Activated effector memory CD4-positive, alpha-beta T cell treated with Interleukin-2 at 50 U/mL for 16 hours (primary cell): Measurements from ENCODE around the gene CACNA1G.

Experiments used
- DNase-seq: peaks from one replicate; pipeline ENCODE4 v3.0.0-alpha.2; 2020

CACNA1G gene

GRCh38 chr17:50590946-50591737, 30.6 kb downstream of the CACNA1G start:
- DNase-seq = no peak

DNA sequence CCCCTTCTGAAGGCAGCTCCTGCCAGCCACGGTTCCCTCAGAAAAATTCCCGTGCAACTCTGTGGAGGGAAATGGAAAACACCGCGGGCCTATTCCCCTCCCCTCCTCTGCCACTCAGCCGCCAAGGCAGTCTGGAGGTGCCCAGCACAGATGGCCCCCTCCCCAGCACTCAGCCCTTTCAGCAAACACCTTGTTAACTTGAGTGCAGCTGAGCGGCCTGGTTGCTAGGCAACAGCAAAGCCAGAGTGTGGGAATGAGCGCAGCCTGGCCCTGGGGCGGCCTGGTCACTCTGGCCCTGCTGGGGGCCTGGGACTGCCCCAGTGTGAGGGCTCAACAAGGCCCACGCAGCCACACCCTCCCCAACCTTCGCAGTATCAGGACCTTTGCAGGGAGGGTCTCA, 32.8 kb downstream of the CACNA1G start:
- DNase-seq = no peak

DNA sequence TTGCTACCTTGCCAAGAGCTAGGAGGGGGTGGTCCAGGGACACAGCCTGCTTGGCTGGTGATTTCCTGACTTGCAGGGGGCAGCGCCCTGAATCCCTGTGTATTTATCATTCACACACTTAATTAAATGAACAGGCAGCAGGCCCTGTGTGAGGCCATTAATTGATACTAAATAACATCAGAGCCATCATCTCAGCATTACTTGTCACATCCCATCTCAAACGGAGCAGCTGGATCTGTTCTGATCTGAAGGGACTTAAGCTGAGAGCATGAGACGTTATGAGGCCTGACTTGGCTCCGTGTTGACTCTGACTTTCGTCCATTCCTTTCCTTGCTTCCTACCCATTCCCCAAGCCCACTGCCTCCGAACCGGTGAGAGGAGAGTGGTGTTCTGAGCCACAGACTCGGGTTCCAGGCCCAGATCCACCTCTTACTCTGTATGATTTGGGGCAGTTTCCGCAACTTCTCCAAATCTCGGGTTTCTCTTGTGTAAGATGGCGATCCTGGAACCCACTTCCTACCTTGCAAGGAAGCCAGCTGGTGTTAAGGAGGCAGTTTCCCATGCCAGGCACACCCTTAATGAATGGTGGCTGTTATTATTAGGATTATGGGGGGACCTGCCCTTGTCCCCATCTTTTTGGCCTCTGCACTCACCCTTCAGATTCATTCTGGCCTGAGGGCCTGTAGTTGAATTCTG, 33.8 kb downstream of the CACNA1G start:
- DNase-seq = no peak

- DNase-seq = no peak
Observed at GRCh38 chr17:50594892-50595291, 34.4 kb downstream of the CACNA1G start.

GRCh38 chr17:50596191-50597037, 35.9 kb downstream of the CACNA1G start:
- DNase-seq = no peak

DNA sequence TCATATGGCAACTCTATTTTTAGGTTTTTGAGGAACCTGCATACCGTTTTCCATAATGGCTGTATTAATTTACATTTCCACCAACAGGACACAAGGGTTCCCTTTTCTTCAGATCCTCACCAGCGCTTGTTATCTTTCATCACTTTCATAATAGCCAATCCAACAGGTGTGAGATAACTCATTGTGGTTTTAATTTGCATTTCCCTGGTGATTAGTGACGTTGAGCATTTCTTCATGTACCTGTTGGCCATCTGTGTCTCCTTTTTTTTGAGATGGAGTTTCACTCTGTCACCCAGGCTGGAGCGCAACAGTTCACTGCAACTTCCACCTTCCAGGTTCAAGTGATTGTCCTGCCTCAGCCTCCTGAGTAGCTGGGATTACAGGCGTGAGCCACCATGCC, 38.0 kb downstream of the CACNA1G start:
- no peak for DNase-seq

DNA sequence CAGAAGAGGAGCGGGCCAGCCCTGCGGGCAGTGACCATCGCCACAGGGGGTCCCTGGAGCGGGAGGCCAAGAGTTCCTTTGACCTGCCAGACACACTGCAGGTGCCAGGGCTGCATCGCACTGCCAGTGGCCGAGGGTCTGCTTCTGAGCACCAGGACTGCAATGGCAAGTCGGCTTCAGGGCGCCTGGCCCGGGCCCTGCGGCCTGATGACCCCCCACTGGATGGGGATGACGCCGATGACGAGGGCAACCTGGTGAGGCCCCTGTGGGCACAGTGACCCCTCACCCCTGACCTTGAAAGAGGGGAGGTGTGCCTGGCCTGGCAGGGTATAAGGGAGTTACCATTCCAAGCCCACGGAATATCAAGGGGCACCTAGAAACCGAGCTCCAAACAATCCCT, 39.1 kb downstream of the CACNA1G start:
- DNase-seq = no peak

- DNase-seq = no peak
Observed at GRCh38 chr17:50601823-50602375, 41.4 kb downstream of the CACNA1G start.

DNA sequence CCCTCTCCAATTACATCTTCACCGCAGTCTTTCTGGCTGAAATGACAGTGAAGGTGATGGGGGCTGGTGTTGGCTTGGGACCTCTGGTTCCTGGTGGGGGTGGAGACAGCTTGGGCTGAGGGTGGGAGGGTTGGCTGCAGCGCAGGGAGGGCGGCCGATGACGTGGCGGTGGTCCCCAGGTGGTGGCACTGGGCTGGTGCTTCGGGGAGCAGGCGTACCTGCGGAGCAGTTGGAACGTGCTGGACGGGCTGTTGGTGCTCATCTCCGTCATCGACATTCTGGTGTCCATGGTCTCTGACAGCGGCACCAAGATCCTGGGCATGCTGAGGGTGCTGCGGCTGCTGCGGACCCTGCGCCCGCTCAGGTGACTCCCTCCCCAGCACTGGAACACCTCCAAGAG, 42.3 kb downstream of the CACNA1G start:
- no peak for DNase-seq

DNA sequence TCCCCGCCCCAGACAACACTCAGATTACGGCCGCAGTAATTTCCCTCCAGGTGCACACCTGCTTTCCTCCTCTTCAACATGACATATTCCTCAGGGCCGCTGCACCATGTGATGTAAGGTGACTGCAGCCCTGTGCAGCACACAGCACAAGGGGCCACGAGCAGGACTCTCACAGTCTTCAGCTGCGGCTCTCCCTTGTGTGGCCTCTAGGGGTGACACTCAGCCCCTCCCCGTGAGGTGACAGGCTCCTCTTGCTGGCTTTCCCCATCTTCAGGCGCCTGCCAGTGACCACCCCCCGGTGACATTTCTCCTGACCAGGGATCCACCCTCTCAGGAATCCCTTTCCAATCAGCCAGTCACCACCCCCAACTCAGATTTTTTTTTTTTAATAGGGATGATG, 42.8 kb downstream of the CACNA1G start:
- no peak for DNase-seq

DNA sequence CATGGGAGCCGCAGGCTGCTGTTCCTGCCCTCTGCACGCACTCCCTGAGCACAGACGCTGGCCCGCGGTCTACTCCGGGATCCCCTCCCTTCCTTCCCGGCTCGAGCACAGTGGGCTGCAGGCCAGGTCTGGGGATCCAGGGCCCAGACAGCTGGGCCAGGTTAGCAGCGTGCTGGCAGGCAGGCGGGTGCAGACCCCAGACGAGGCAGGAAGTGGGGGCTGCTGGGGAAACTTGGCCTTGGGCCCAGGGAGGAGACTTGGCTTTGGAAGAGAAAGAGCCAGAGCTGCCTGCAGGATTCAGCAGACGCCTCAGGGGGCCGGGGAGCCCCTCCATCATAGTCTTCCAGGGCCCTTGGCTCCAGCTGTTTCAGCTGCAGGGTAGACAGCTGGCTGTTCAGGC, 44.0 kb downstream of the CACNA1G start:
- no peak for DNase-seq

- no peak for DNase-seq
Observed at GRCh38 chr17:50605429-50605828, 44.9 kb downstream of the CACNA1G start.

DNA sequence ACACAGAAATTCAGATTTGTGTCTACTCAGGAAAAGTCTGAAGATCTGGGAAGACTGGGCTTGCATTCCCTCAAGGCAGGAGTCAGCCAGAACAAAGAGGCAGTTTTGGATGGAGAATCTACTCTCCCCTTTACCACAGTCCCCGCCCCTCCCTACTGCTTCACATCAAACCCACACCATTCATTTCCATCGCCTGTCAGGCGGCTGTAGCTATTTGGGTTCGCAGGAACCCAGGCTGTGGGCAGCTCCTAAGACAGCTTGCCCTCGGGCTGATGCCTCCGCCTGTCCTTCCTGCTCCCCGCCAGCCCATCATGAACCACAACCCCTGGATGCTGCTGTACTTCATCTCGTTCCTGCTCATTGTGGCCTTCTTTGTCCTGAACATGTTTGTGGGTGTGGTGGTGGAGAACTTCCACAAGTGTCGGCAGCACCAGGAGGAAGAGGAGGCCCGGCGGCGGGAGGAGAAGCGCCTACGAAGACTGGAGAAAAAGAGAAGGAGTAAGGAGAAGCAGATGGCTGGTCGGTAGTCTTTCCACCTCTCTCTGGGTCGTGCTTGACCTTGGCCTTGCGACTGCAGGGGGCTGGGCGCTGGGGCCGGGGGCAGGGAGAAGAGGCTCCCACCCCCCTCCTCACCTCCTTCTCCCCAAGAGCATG, 47.1 kb downstream of the CACNA1G start:
- no peak for DNase-seq

GRCh38 chr17:50608700-50609379, 48.3 kb downstream of the CACNA1G start:
- no peak for DNase-seq

DNA sequence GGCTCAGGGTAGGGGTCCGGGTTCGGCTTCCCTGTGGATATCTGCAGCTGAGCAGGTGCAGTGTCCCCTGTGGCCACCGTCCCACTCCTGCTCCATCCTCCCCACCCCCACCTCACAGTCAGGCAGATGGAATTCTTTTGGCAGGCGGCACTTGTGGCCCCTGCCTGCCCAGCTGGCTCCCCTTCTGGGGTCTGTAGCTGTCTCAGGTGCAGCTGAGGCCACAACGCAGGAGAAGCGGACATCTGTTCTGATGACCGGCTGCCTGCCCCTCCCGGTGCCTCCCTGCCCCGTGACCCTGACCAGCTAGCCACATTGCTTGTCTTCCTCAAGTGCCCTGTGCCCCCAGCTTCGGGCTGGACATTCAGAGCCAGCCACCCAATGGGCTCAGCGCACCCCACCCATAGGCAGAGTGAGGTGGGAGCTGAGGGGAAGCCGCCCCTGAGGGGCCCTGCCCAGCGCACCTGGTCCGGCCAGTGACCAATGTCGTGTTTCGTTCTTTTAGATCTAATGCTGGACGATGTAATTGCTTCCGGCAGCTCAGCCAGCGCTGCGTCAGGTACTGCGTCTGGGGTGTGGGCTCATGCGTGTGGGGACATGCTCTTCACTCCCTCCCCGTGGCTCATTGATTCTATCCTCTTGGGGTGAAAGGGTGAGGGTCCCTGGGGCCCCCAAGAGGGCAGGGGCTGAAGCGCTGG, 49.0 kb downstream of the CACNA1G start:
- no peak for DNase-seq

DNA sequence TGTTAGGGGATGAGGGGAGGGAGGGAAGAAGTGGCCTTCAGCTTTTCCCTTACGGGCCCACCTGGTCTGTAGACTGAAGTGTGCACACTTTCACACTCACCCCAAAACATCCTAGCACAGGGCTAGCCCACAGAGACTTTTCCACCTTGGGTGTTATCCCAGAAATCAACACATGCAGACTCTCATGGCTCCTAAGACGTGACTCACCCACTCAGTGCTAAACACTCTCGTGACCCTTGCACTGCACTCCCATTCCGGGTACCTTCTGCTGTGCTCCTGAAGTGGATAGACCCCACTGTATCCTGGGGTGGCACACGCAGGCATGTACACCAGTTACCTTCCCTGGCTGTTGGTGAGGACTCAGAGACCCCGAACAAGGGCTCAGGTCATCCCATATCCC, 51.1 kb downstream of the CACNA1G start:
- no peak for DNase-seq

GRCh38 chr17:50612281-50612680, 51.8 kb downstream of the CACNA1G start:
- DNase-seq = no peak

GRCh38 chr17:50613007-50613992, 52.8 kb downstream of the CACNA1G start:
- DNase-seq = no peak

DNA sequence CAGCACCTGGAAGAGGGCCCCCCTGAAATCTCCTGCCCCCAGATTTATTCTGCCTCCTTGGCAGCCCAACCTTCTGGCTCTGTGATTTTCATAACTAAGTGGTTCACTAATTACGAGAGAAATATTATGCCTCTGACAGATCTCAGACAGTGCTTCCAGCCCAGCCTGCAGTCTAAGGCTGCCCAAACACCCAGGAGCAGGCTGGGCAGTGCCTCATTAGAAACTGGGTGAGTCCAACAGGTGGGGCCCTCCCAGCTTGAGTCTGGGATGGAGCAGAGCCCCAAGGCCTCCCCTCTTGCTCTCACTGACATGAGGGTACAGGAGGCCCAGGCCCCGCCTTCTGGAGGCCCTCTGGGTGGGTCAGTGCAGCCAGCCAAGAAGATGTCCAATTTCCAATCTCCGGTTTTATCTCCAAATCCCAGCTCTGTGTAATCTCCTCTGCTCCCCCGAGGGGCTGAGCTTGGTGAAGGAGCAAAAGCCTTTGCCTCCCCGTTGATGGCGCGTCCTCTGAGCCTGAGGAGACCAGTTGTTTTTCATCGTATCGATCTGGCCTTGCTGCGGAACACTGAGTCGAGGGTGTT, 54.0 kb downstream of the CACNA1G start:
- DNase-seq = no peak

DNA sequence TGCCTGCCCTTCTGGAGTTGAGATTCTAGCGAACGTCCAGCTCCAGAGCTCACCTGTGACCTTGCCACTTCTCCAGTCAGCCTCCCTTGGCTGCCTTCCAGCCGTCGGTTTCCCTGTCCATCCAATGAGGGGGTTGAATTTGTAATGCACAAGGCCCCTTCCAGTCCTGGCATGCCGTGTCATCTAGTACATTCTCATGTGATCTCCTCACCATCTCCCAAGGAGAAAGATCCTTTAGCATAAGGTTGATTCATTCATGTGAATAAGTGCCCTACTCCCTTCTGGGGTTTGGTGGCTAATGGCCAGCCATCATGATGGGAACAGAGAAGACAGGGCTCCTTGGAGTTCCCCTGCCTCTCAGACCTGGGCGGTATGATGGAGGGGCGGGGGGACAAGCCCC, 55.3 kb downstream of the CACNA1G start:
- DNase-seq = no peak
